WTC11 (cell line): ENCODE results near the gene F11R.

Source experiments
- CTCF ChIP-seq: fragments of 200-600 bp; IDR thresholded peaks from 2 replicates; pipeline ENCODE4 v1.8.0; 2022; ENCODE audit warnings: antibody characterized with exemption
- ZNF263 ChIP-seq: sonication (generic); formaldehyde crosslinking; IDR thresholded peaks from 2 replicates; pipeline ENCODE4 v1.8.1; 2022; ENCODE audit warnings: low read depth, mild to moderate bottlenecking, moderate library complexity, missing genetic modification reagents
- TF ChIP-seq, protein P1 (sequence below): sonication (generic); formaldehyde crosslinking; IDR thresholded peaks from 2 replicates; pipeline ENCODE4 v1.8.1; 2023; ENCODE audit warnings: mild to moderate bottlenecking, moderate library complexity, missing genetic modification reagents

DNA sequence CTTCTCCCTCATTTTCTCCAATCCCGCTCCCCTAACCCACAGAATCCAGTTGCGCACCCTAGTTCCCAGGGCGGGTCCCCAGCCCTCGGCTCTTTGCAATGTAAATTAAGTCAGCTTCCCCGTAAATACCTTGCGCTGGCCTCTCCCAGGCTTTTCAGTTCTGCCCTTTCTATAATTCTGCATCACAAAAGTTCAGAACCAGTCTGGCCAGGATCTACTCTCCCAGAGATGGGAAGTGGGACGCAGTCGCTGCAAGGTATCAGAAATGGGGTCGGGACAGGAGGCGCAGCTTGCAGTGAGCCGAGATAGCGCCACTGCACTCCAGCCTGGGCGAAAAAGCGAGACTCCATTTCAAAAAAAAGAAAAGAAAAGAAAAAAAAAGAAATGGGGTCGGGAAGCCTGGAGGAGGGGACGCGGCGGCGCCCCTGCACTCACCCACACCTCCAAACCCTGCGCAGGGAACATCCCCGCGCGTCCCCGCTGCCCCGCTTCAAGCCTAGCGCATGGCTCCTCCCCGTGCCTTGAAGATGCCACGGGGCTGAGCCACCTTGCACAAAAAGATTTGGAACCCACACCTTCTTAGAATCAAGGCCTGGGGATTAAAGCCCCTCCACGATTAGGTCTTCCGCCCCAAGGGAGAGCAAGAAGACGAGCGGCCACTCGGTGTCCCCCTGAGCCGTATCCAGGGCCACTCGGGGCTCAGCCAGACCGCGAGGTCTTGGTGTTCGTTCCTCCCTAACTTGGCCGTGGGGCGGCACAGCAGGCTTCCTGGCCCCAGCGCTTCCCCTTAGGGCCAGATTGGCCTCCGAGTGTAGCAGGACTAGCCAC, 39.2 kb downstream of the F11R start:
- TF ChIP-seq ZNF263 (CRISPR knock-in tag) (no peak), CTCF (no peak)
- TF ChIP-seq, protein P1, sequence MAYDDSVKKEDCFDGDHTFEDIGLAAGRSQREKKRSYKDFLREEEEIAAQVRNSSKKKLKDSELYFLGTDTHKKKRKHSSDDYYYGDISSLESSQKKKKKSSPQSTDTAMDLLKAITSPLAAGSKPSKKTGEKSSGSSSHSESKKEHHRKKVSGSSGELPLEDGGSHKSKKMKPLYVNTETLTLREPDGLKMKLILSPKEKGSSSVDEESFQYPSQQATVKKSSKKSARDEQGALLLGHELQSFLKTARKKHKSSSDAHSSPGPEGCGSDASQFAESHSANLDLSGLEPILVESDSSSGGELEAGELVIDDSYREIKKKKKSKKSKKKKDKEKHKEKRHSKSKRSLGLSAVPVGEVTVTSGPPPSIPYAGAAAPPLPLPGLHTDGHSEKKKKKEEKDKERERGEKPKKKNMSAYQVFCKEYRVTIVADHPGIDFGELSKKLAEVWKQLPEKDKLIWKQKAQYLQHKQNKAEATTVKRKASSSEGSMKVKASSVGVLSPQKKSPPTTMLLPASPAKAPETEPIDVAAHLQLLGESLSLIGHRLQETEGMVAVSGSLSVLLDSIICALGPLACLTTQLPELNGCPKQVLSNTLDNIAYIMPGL, result no peak
